Effector memory CD8-positive, alpha-beta T cell (primary cell): Measurements from ENCODE around the gene TNNC2.
A peak's percentile ranks its signal among the peaks of the same experiment; 100 is the strongest.

Source experiments
- ATAC-seq: fragments of 150-1000 bp; cut with Tn5 transposase; replicated peaks from 2 replicates; pipeline ENCODE4 v1.10.0; 2021; ENCODE audit warnings: mild to moderate bottlenecking, moderate library complexity
- DNase-seq, 3 experiments: peaks; one replicate each; pipeline ENCODE4 v3.0.0; 2021
- H3K27ac Mint-ChIP-seq, 2 donors: one replicate each; pipeline ENCODE4 v1.8.0; 2022; ENCODE audit warnings: mild to moderate bottlenecking in 2 of 2, mixed read lengths in 2 of 2, moderate library complexity in 2 of 2
- H3K27me3 Mint-ChIP-seq, 2 donors: one replicate each; pipeline ENCODE4 v1.8.0; 2022; ENCODE audit warnings: mixed read lengths in 2 of 2
- H3K36me3 Mint-ChIP-seq: one replicate; pipeline ENCODE4 v1.8.0; 2022; ENCODE audit warnings: mild to moderate bottlenecking, moderate library complexity, mixed read lengths; ENCODE audit not compliant: insufficient read depth
- H3K4me1 Mint-ChIP-seq, 2 donors: one replicate each; pipeline ENCODE4 v1.8.0; 2022; ENCODE audit warnings: low read depth in 2 of 2, mixed read lengths in 2 of 2
- H3K4me3 Mint-ChIP-seq, 2 donors: one replicate each; pipeline ENCODE4 v1.8.0; 2022; ENCODE audit warnings: mild to moderate bottlenecking in 2 of 2, mixed read lengths in 2 of 2, moderate library complexity in 2 of 2
- H3K9me3 Mint-ChIP-seq, 2 donors: one replicate each; pipeline ENCODE4 v1.8.0; 2022; ENCODE audit warnings: mixed read lengths in 2 of 2

Gene TNNC2

GRCh38 chr20:45857882-45858216 lies 30.7 kb upstream of the TNNC2 start:
- ATAC-seq, result peak; percentile 14
- no peak for DNase-seq
- Mint-ChIP-seq H3K36me3 (peaks cover 34% of the 10 kb centered on the region), H3K4me3 (peak overlapping the region; percentile 97 to 99), H3K27ac (peak overlapping the region; percentile 96 to 97), H3K27me3 (no peaks in the 10 kb centered on the region), H3K9me3 (no peaks in the 10 kb centered on the region), H3K4me1 (peaks cover 26 to 39% of the 10 kb centered on the region in 2 donors)

GRCh38 chr20:45857114-45857881 lies 30.2 kb upstream of the TNNC2 start, which contains the start of the genes ACOT8 and ZSWIM3:
TSS of gene ACOT8 (minus strand) at chr20:45857392. CDS start at chr20:45857315, 77 bp downstream.
TSS of gene ZSWIM3 (plus strand) at chr20:45857614. CDS start at chr20:45857826, 212 bp downstream.
- ATAC-seq, result peak; percentile 94
- Mint-ChIP-seq H3K9me3 (no peaks in the 10 kb centered on the region), H3K4me1 (peaks cover 26 to 39% of the 10 kb centered on the region in 2 donors), H3K4me3 (peak within 1 kb of the TSS; percentile 97 to 99), H3K27ac (peak within 1 kb of the TSS; percentile 96 to 97), H3K27me3 (no peaks in the 10 kb centered on the region), H3K36me3 (peaks cover 36% of the 10 kb centered on the region)
- DNase-seq, result peak; percentile 94 to 96 (median 96)

GRCh38 chr20:45853484-45853883 lies 26.4 kb upstream of the TNNC2 start:
- no peak for DNase-seq
- Mint-ChIP-seq H3K27me3 (no peaks in the 10 kb centered on the region), H3K27ac (no peak overlapping the region), H3K4me1 (peaks cover 25 to 28% of the 10 kb centered on the region in 2 donors), H3K9me3 (no peaks in the 10 kb centered on the region), H3K4me3 (peak overlapping the region in 1 of 2 donors; percentile 46), H3K36me3 (peaks cover 47% of the 10 kb centered on the region)
- ATAC-seq, result no peak

GRCh38 chr20:45852326-45852725 lies 25.2 kb upstream of the TNNC2 start:
- ATAC-seq (no peak), DNase-seq (no peak)
- Mint-ChIP-seq H3K27ac (peak overlapping the region; percentile 44 to 83), H3K9me3 (no peaks in the 10 kb centered on the region), H3K4me3 (no peak overlapping the region), H3K4me1 (peaks cover 16 to 20% of the 10 kb centered on the region in 2 donors), H3K27me3 (no peaks in the 10 kb centered on the region), H3K36me3 (peaks cover 45% of the 10 kb centered on the region)

GRCh38 chr20:45851501-45851900 lies 24.4 kb upstream of the TNNC2 start:
- Mint-ChIP-seq H3K27me3 (no peaks in the 10 kb centered on the region), H3K36me3 (peaks cover 42% of the 10 kb centered on the region), H3K9me3 (no peaks in the 10 kb centered on the region), H3K4me3 (no peak overlapping the region), H3K27ac (no peak overlapping the region), H3K4me1 (peaks cover 9 to 18% of the 10 kb centered on the region in 2 donors)
- ATAC-seq, result no peak
- DNase-seq, result no peak

GRCh38 chr20:45850926-45851325 lies 23.8 kb upstream of the TNNC2 start:
- H3K9me3 Mint-ChIP-seq, result no peaks in the 10 kb centered on the region
- H3K36me3 Mint-ChIP-seq, result peaks cover 44% of the 10 kb centered on the region
- no peak for DNase-seq
- ATAC-seq, result no peak
- H3K27ac Mint-ChIP-seq, result no peak overlapping the region
- peaks cover 5 to 12% of the 10 kb centered on the region in 2 donors for H3K4me1 Mint-ChIP-seq
- H3K27me3 Mint-ChIP-seq, result no peaks in the 10 kb centered on the region
- H3K4me3 Mint-ChIP-seq, result no peak overlapping the region

- no peak for ATAC-seq
- no peak overlapping the region for H3K27ac Mint-ChIP-seq
- DNase-seq, result no peak
- no peak overlapping the region for H3K4me3 Mint-ChIP-seq
- H3K27me3 Mint-ChIP-seq, result no peaks in the 10 kb centered on the region
- H3K36me3 Mint-ChIP-seq, result peaks cover 49% of the 10 kb centered on the region
- no peaks in the 10 kb centered on the region for H3K9me3 Mint-ChIP-seq
- H3K4me1 Mint-ChIP-seq, result peaks cover 4 to 9% of the 10 kb centered on the region in 2 donors
Observed at GRCh38 chr20:45850238-45850637, 23.1 kb upstream of the TNNC2 start.

GRCh38 chr20:45848969-45849582 lies 22.0 kb upstream of the TNNC2 start:
- H3K27ac Mint-ChIP-seq, result no peak overlapping the region
- no peaks in the 10 kb centered on the region for H3K9me3 Mint-ChIP-seq
- peaks cover 0 to 9% of the 10 kb centered on the region in 2 donors for H3K4me1 Mint-ChIP-seq
- no peaks in the 10 kb centered on the region for H3K27me3 Mint-ChIP-seq
- H3K4me3 Mint-ChIP-seq, result no peak overlapping the region
- H3K36me3 Mint-ChIP-seq, result peaks cover 55% of the 10 kb centered on the region
- DNase-seq (no peak), ATAC-seq (no peak)

GRCh38 chr20:45848421-45848820 lies 21.3 kb upstream of the TNNC2 start:
- Mint-ChIP-seq H3K36me3 (peaks cover 51% of the 10 kb centered on the region), H3K27me3 (no peaks in the 10 kb centered on the region), H3K9me3 (no peaks in the 10 kb centered on the region), H3K4me3 (no peak overlapping the region), H3K27ac (no peak overlapping the region), H3K4me1 (peaks cover under 1 to 4% of the 10 kb centered on the region in 2 donors)
- DNase-seq, result no peak
- ATAC-seq, result no peak

GRCh38 chr20:45845452-45845851 lies 18.3 kb upstream of the TNNC2 start:
- no peaks in the 10 kb centered on the region for H3K27me3 Mint-ChIP-seq
- H3K9me3 Mint-ChIP-seq, result no peaks in the 10 kb centered on the region
- DNase-seq (no peak), ATAC-seq (no peak)
- H3K4me1 Mint-ChIP-seq, result peaks cover 6 to 10% of the 10 kb centered on the region in 2 donors
- no peak overlapping the region for H3K27ac Mint-ChIP-seq
- H3K36me3 Mint-ChIP-seq, result peaks cover 34% of the 10 kb centered on the region
- no peak overlapping the region for H3K4me3 Mint-ChIP-seq

GRCh38 chr20:45843506-45843905 lies 16.4 kb upstream of the TNNC2 start:
- Mint-ChIP-seq H3K4me3 (no peak overlapping the region), H3K27me3 (no peaks in the 10 kb centered on the region), H3K27ac (peak overlapping the region in 1 of 2 donors; percentile 26), H3K36me3 (peaks cover 31% of the 10 kb centered on the region), H3K4me1 (peaks cover 6 to 10% of the 10 kb centered on the region in 2 donors), H3K9me3 (no peaks in the 10 kb centered on the region)
- no peak for ATAC-seq
- DNase-seq, result no peak

- DNase-seq, result no peak
Observed at GRCh38 chr20:45842169-45842812, 15.2 kb upstream of the TNNC2 start.

GRCh38 chr20:45841407-45842129 lies 14.5 kb upstream of the TNNC2 start:
- Mint-ChIP-seq H3K36me3 (peaks cover 21% of the 10 kb centered on the region), H3K27me3 (no peaks in the 10 kb centered on the region), H3K4me3 (no peak overlapping the region), H3K27ac (peak overlapping the region in 1 of 2 donors; percentile 56), H3K4me1 (peaks cover 6 to 10% of the 10 kb centered on the region in 2 donors), H3K9me3 (no peaks in the 10 kb centered on the region)
- DNase-seq, result no peak
- ATAC-seq, result no peak

More at GRCh38 chr20:45842169-45842812, 15.2 kb upstream of the TNNC2 start:
- peaks cover 6 to 10% of the 10 kb centered on the region in 2 donors for H3K4me1 Mint-ChIP-seq
- no peaks in the 10 kb centered on the region for H3K9me3 Mint-ChIP-seq
- H3K4me3 Mint-ChIP-seq, result no peak overlapping the region
- ATAC-seq, result no peak
- H3K36me3 Mint-ChIP-seq, result peaks cover 24% of the 10 kb centered on the region
- no peaks in the 10 kb centered on the region for H3K27me3 Mint-ChIP-seq
- H3K27ac Mint-ChIP-seq, result peak overlapping the region; percentile 15 to 56
